HG03280 (cell line): Measurements from ENCODE around the gene CELF2.
A peak's percentile ranks its signal among the peaks of the same experiment; 100 is the strongest.
"Not testable (repeated sequence)": the region's sequence is repeated elsewhere in the genome, so short reads cannot be mapped to it uniquely, and the experiment has no call there.

Source experiments
- ATAC-seq: cut with Tn5 transposase; IDR thresholded peaks from one replicate; pipeline ENCODE4 v1.9.1; 2021; ENCODE audit warnings: mild to moderate bottlenecking, moderate library complexity; ENCODE audit not compliant: unreplicated experiment

CELF2 gene

GRCh38 chr10:11336722-11337162 lies 319.1 kb downstream of the CELF2 start:
- no peak for ATAC-seq

GRCh38 chr10:11337516-11337915 lies 319.8 kb downstream of the CELF2 start:
- no peak for ATAC-seq

DNA sequence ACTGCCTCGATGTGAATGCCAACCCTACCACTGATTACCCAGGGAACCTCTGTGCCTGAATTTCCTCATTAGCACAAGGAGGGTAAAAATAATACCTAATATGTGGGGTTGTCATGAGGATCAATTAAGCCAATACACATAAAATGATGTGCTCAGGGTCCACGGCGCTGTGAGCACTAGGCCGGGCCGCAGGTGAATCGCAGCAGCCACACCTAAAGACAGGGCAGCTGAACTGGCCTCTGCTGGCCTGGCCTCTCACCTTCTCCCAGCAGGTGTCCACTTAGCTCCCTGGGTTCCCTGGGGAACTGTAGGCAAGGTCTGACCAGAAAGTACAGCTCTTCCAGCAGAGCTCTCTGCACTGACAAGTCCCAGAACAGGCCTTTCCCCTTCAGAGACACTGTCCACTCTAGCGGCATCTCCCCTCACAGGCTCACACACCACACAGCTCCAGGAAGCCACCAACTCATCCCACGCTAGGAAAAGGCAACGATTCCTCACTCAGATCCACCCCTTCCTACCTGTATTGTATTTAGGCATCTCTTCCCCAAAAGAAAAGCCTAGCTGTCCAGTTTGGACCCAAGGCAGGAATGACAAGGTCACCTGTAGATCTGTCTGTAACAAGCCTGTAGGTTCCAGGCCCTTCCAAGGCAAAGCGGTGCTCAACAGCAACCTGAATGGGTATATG lies 320.6 kb downstream of the CELF2 start:
- ATAC-seq: no peak

DNA sequence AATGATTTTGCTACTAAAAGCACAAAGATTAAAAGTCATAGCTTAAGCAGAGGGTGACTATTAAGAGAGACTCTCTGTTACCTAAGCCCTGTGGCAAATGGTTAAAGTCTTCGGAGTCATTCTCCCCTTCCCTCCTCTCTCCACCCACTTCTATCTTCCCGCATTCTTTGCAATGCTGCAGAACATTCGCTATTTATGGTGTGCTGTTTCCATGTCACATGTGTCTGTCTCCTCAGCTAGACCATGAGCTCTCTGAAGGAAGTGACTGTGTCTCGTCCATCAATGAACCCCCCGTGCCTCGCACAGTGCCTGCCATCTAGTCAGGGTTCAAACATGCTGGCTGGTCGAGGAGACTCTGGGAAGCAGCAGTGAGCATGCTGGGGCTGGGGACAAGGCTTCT lies 321.3 kb downstream of the CELF2 start:
- no peak for ATAC-seq

GRCh38 chr10:11339660-11340059 lies 322.0 kb downstream of the CELF2 start:
- no peak for ATAC-seq

- no peak for ATAC-seq
These were observed 323.8 kb downstream of the CELF2 start for GRCh38 chr10:11341283-11341960.

- ATAC-seq: no peak
These were observed 326.4 kb downstream of the CELF2 start for GRCh38 chr10:11344081-11344480.

DNA sequence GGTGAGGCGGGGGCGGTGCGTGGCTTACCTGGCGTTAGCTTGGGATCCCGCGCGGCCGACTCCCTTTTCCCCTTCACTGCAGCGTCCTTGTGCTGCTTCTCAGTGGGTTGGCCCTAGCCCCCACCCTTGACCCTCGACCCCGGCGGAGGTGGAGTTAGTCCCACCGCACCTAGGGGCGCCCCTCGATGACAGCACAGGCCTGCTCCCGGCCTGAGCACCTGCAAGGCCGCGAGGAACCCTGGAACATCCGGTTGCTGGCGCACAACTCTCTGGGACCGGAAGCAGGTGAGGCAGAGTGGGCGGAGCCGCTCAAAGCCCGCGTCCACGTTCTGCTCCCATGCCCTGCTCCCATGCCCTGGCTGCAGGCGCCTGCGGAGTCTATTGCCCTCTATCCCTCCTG lies 326.9 kb downstream of the CELF2 start:
- no peak for ATAC-seq

GRCh38 chr10:11345224-11346054 lies 327.8 kb downstream of the CELF2 start:
- peak; percentile 76 for ATAC-seq

DNA sequence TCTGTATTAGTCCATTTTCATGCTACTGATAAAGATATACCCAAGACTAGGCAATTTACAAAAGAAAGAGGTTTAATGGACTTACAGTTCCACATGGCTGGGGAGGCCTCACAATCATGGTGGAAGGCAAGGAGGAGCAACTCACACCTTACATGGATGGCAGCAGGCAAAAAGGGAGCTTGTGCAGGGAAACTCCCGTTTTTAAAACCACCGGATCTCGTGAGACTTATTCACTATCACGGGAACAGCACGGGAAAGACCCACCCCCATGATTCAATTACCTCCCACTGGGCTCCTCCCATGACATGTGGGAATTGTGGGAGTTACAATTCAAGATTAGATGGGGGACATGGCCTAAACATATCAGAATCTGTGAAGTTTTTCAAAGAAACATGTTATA lies 329.9 kb downstream of the CELF2 start:
- ATAC-seq: not testable (repeated sequence)

- ATAC-seq: no peak
These were observed 334.1 kb downstream of the CELF2 start for GRCh38 chr10:11351801-11352200.

DNA sequence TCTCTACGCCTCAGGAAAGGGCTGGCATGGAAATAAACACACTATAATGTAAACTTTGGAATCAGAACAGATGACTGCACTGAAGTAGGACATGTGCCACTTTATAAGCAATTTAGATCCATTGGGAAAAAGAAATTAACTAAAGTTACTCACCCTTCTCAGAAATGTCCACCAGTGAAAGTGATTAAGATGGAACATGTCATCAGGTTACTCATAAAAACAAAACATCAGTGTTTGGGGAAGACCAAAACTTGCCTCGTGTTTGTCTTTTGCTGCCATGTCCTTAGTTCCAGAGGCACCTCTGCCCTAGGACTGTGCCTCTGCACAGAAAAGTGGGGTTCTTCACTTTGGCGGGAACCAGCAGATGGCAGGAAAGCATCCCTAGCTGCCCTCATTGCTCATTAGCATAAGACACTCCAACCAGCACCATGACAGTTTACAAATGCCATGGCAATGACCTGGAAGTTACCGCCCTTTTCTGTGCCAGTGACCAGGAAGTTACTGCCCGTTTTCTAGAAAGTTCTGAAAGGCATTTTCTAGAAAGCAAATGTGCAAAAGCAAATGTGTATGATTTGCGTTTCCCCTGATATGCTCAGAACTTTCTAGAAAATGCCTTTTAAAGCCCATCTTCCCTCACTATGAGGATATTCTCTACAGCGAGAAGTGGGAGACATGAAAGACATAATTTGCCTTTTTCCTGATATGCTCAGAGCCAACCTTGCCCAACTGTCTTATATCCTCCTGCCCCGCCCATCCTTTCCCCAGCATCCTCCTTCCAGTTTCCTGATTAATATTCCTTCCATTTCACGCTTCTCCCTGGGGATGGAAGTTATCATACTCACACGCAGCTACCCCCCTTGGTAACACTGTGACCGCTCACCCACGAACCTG lies 335.6 kb downstream of the CELF2 start:
- no peak for ATAC-seq

GRCh38 chr10:11354823-11355222 lies 337.2 kb downstream of the CELF2 start:
- ATAC-seq: no peak

- no peak for ATAC-seq
These were observed 337.9 kb downstream of the CELF2 start for GRCh38 chr10:11355592-11355991.

DNA sequence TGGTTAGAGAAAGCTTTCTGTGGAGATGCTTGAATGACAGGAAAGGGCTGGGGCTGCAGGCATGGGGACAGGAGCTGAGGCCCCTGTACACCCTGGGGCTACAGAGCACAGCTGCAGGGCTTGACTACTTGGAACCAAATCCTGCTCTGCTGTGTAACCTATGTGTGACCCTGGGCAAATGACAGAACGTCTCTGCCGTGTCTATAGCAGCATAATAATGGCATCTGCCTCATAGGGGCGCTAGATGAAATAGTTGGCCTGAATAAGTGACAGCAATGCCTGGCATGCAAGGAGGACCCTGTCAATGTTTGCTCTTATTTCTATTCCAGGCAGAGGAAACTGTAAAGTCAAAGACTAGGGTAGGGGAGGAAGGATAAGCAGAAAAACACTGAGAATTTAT lies 339.8 kb downstream of the CELF2 start:
- no peak for ATAC-seq

DNA sequence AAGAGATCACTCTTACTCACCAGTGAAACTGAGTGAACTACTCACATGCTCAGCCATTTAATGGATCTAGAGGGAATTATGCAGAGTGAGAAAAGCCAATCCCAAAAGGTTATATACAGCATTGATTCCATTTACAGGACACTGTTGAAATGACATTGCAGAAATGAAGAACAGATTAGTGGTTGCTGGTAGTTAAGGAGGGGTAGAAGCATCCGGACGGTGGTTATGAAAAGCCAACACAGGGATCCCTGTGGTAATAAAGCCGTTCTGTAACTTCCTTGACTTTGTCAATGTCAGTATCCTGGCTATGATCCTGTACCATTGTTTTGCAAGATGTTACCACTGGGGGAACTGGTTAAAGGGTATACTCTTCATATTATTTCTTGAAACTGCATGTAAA lies 340.3 kb downstream of the CELF2 start:
- no peak for ATAC-seq

GRCh38 chr10:11358923-11359575 lies 341.4 kb downstream of the CELF2 start:
- ATAC-seq: no peak

GRCh38 chr10:11359869-11360268 lies 342.2 kb downstream of the CELF2 start:
- ATAC-seq: no peak

- no peak for ATAC-seq
These were observed 345.8 kb downstream of the CELF2 start for GRCh38 chr10:11363497-11363896.

DNA sequence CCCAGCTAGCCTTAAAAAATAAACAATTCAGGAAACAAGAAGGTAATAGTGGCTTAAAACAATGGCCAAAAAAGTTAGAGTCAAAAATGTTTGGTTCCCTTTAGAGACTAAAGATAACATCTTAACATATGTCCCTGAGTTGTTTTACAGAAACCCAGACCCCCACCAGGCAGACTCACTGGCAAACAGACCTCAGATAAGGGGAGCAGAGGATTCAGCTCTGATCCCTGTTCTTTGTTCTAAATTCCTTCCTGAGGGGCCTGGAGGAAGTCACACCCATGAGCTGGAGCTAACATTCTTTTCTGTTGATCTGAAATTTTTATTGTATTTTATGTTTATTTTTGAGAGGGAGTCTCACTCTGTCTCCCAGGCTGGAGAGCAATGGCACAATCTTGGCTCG lies 346.6 kb downstream of the CELF2 start:
- ATAC-seq: no peak
